GM23248 (cell line): ENCODE data around the gene SLC17A2. TPM values are rescaled to one million over a fixed set of nuclear protein-coding genes. Genes with fewer than 3 reads are reported as not detected.

Experiments
- DNase-seq: peaks from one replicate; pipeline ENCODE4 v3.0.0-alpha.2; 2015
- H2AFZ ChIP-seq: fragments of 200-600 bp; sonication (generic); 2 replicates; pipeline ENCODE4 v1.6.1; 2016; ENCODE audit warnings: antibody characterized with exemption
- H3F3A ChIP-seq: fragments of 200-600 bp; sonication (generic); 2 replicates; pipeline ENCODE4 v1.6.1; 2016; ENCODE audit warnings: mild to moderate bottlenecking, antibody characterized with exemption, mixed run types; ENCODE audit not compliant: insufficient read depth
- H3K27ac ChIP-seq: fragments of 200-600 bp; sonication (generic); 2 replicates; pipeline ENCODE4 v1.5.1; 2016; ENCODE audit warnings: mild to moderate bottlenecking
- H3K27me3 ChIP-seq: fragments of 200-600 bp; sonication (generic); replicated peaks from 2 replicates; pipeline ENCODE4 v1.6.1; 2016; ENCODE audit warnings: mild to moderate bottlenecking; ENCODE audit not compliant: insufficient read depth
- H3K36me3 ChIP-seq: fragments of 200-600 bp; sonication (generic); 2 replicates; pipeline ENCODE4 v1.6.1; 2016; ENCODE audit warnings: low read depth, mild to moderate bottlenecking
- H3K4me1 ChIP-seq: fragments of 200-600 bp; sonication (generic); 2 replicates; pipeline ENCODE4 v1.6.1; 2016; ENCODE audit warnings: mild to moderate bottlenecking; ENCODE audit not compliant: insufficient read depth
- H3K4me2 ChIP-seq: fragments of 200-600 bp; sonication (generic); one replicate; pipeline ENCODE4 v1.6.1; 2016; ENCODE audit warnings: mild to moderate bottlenecking; ENCODE audit not compliant: unreplicated experiment
- H3K4me3 ChIP-seq: fragments of 200-600 bp; sonication (generic); 2 replicates; pipeline ENCODE4 v1.5.1; 2016; ENCODE audit warnings: mild to moderate bottlenecking
- H3K79me2 ChIP-seq: fragments of 200-600 bp; sonication (generic); 2 replicates; pipeline ENCODE4 v1.6.1; 2016; ENCODE audit warnings: mild to moderate bottlenecking; ENCODE audit not compliant: insufficient read depth
- H3K9ac ChIP-seq: fragments of 200-600 bp; sonication (generic); 2 replicates; pipeline ENCODE4 v1.6.1; 2016; ENCODE audit warnings: mild to moderate bottlenecking
- H3K9me2 ChIP-seq: fragments of 200-600 bp; sonication (generic); 2 replicates; pipeline ENCODE4 v1.6.1; 2016; ENCODE audit warnings: mixed run types, mild to moderate bottlenecking, moderate library complexity; ENCODE audit not compliant: insufficient read depth
- H3K9me3 ChIP-seq: fragments of 200-600 bp; sonication (generic); one replicate; pipeline ENCODE4 v1.6.1; 2017; ENCODE audit warnings: low read depth
- H4K20me1 ChIP-seq: fragments of 200-600 bp; sonication (generic); 2 replicates; pipeline ENCODE4 v1.6.0; 2016; ENCODE audit not compliant: insufficient read depth
- EZH2 ChIP-seq: fragments of 200-600 bp; sonication (generic); IDR thresholded peaks from 2 replicates; pipeline ENCODE4 v1.6.1; 2018; ENCODE audit warnings: antibody characterized with exemption, mild to moderate bottlenecking; ENCODE audit not compliant: insufficient read depth, poor library complexity, severe bottlenecking
- EZH2phosphoT487 ChIP-seq: fragments of 200-600 bp; sonication (generic); IDR thresholded peaks from 2 replicates; pipeline ENCODE4 v1.6.1; 2018; ENCODE audit warnings: antibody characterized with exemption, moderate library complexity, mild to moderate bottlenecking, low read depth; ENCODE audit not compliant: insufficient read depth
- WGBS, 2 experiments: methylation state at CpG; one replicate each; pipeline ENCODE4 v1.1.6; 2015 to 2017; ENCODE audit warnings: low lambda C conversion rate in 2 of 2, low coverage in 1 of 2; ENCODE audit errors: missing lambda C conversion rate in 2 of 2; 5-methylcytosine and 5-hydroxymethylcytosine counted together
- in situ Hi-C: fragments of 300-500 bp; cut with MboI; formaldehyde crosslinking; loops from 2 replicates; pipeline ENCODE4 v1.15.0; 2020
- polyA plus RNA-seq: library from polyadenylated mRNA; unstranded; fragments of >200 nt; fragmentation: Nextera tagmentation; extraction: Ambion mirVana; gene quantifications from 2 replicates; pipeline ENCODE4 v1.2.1, GENCODE V29; 2016
- total RNA-seq: library from RNA; depleted of rRNA; stranded (reverse); fragments of >200 nt; shearing (Covaris generic); gene quantifications from 2 replicates; pipeline ENCODE4 v1.2.3, GENCODE V29; 2014; rRNA removed

SLC17A2 gene
- total RNA-seq (not detected in 2 replicates), polyA plus RNA-seq (not detected in 2 replicates)

GRCh38 chr6:25930532-25931410 lies at the start of gene SLC17A2:
SLC17A2 (minus strand) TSS chr6:25930691; CDS start chr6:25925796, 4,895 bp downstream.
- Histone ChIP-seq H2AFZ (no peak within 1 kb of the TSS), H3F3A (no peaks in the 10 kb centered on the region), H3K4me3 (no peak within 1 kb of the TSS), H3K27me3 (no peaks in the 10 kb centered on the region), H3K9me3 (no peaks in the 10 kb centered on the region), H3K36me3 (no peaks in the 10 kb centered on the region), H3K9ac (no peak within 1 kb of the TSS), H4K20me1 (no peaks in the 10 kb centered on the region), H3K79me2 (no peaks in the 10 kb centered on the region), H3K9me2 (no peaks in the 10 kb centered on the region), H3K27ac (no peak within 1 kb of the TSS), H3K4me1 (no peaks in the 10 kb centered on the region), H3K4me2 (no peak within 1 kb of the TSS)
- DNase-seq: no peak
- TF ChIP-seq EZH2phosphoT487: no peak
- no peak for TF ChIP-seq EZH2
- 75 to 80% methylated on average over 9 of the region's 9 CpGs for WGBS, 2 experiments
- in situ Hi-C loops: no loop called here

- peaks cover 8% of the 10 kb centered on the region; the same call in 1 of the 2 replicates for H3K79me2 ChIP-seq
- no peaks in the 10 kb centered on the region for H3K9me3 ChIP-seq
- peaks cover 11% of the 10 kb centered on the region for H3K4me1 ChIP-seq
- H3K27me3 ChIP-seq: no peaks in the 10 kb centered on the region
- no peaks in the 10 kb centered on the region for H3K9me2 ChIP-seq
- no peak overlapping the region for H3K4me3 ChIP-seq
- no peak overlapping the region for H3K27ac ChIP-seq
- H4K20me1 ChIP-seq: no peaks in the 10 kb centered on the region
- in situ Hi-C loops: no loop called here
- WGBS, 2 experiments: 85 to 89% methylated on average over 5 of the region's 5 CpGs
- H3K9ac ChIP-seq: no peak overlapping the region
- peaks cover 10% of the 10 kb centered on the region for H3F3A ChIP-seq
- H2AFZ ChIP-seq: no peak overlapping the region
- no peak overlapping the region for H3K4me2 ChIP-seq
- no peak for DNase-seq
- H3K36me3 ChIP-seq: peaks cover 64% of the 10 kb centered on the region
- TF ChIP-seq EZH2 (no peak), EZH2phosphoT487 (no peak)
Observed at GRCh38 chr6:25975923-25976560, 45.6 kb upstream of the SLC17A2 start.

GRCh38 chr6:25973923-25974555 lies 43.5 kb upstream of the SLC17A2 start:
- no peak overlapping the region for H2AFZ ChIP-seq
- peaks cover 8% of the 10 kb centered on the region; the same call in 1 of the 2 replicates for H3K79me2 ChIP-seq
- no peaks in the 10 kb centered on the region for H3K27me3 ChIP-seq
- peaks cover 28% of the 10 kb centered on the region for H3F3A ChIP-seq
- 95 to 98% methylated on average over 2 of the region's 2 CpGs for WGBS, 2 experiments
- H3K4me2 ChIP-seq: no peak overlapping the region
- DNase-seq: no peak
- in situ Hi-C loops: no loop called here
- H3K9me3 ChIP-seq: no peaks in the 10 kb centered on the region
- H3K36me3 ChIP-seq: peaks cover 69% of the 10 kb centered on the region
- peaks cover 29% of the 10 kb centered on the region for H3K4me1 ChIP-seq
- H3K9me2 ChIP-seq: no peaks in the 10 kb centered on the region
- no peak overlapping the region for H3K27ac ChIP-seq
- H3K9ac ChIP-seq: no peak overlapping the region
- H4K20me1 ChIP-seq: no peaks in the 10 kb centered on the region
- TF ChIP-seq EZH2phosphoT487: no peak
- no peak for TF ChIP-seq EZH2
- no peak overlapping the region for H3K4me3 ChIP-seq

GRCh38 chr6:25972902-25973301 lies 42.4 kb upstream of the SLC17A2 start:
- no peak overlapping the region for H3K27ac ChIP-seq
- no peak overlapping the region for H3K4me3 ChIP-seq
- H3K9me3 ChIP-seq: no peaks in the 10 kb centered on the region
- H3F3A ChIP-seq: peaks cover 39% of the 10 kb centered on the region
- in situ Hi-C loops: no loop called here
- H3K4me2 ChIP-seq: no peak overlapping the region
- H3K27me3 ChIP-seq: no peaks in the 10 kb centered on the region
- H3K9ac ChIP-seq: no peak overlapping the region
- peaks cover 10% of the 10 kb centered on the region; the same call in 1 of the 2 replicates for H3K79me2 ChIP-seq
- H3K4me1 ChIP-seq: peaks cover 40% of the 10 kb centered on the region
- 95 to 97% methylated on average over 5 of the region's 5 CpGs for WGBS, 2 experiments
- H3K9me2 ChIP-seq: no peaks in the 10 kb centered on the region
- TF ChIP-seq EZH2phosphoT487 (no peak), EZH2 (no peak)
- no peak overlapping the region for H2AFZ ChIP-seq
- DNase-seq: no peak
- H3K36me3 ChIP-seq: peaks cover 66% of the 10 kb centered on the region
- H4K20me1 ChIP-seq: no peaks in the 10 kb centered on the region
